ENCODE measurements around the gene KRTAP20-1. TPM values are rescaled to one million over a fixed set of nuclear protein-coding genes. Genes with fewer than 3 reads are reported as not detected.

Gene KRTAP20-1
- total RNA-seq, 1 donor from 2014 or later, result not detected

DNA sequence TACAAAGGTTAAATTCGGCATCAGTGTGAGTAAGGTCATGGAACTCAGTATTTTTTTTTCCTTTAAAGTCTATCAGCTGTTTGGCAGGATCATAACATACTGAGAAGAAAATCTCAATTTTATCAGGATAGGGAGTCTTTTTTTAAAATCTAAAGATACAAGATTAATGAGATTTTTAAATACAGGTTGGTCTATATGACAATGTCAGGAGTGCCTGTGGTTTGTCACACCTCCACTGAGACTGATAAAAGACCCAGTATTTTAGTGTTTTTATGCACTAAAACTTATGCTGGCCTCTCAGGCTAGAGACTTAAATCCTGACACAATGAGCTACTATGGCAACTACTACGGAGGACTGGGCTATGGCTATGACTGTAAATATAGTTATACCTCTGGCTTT, 26.3 kb downstream of the KRTAP20-1 start, which contains the start of gene KRTAP20-3:
KRTAP20-3 (plus strand) TSS at position 301 of the 400 bp plus-strand sequence.
- H3K27ac Mint-ChIP-seq, result no peak within 1 kb of the TSS
- no peaks in the 10 kb centered on the region for H3K4me1 Mint-ChIP-seq (ENCODE audit: unreplicated experiment)
- H3K9me3 Mint-ChIP-seq, result no peaks in the 10 kb centered on the region

DNA sequence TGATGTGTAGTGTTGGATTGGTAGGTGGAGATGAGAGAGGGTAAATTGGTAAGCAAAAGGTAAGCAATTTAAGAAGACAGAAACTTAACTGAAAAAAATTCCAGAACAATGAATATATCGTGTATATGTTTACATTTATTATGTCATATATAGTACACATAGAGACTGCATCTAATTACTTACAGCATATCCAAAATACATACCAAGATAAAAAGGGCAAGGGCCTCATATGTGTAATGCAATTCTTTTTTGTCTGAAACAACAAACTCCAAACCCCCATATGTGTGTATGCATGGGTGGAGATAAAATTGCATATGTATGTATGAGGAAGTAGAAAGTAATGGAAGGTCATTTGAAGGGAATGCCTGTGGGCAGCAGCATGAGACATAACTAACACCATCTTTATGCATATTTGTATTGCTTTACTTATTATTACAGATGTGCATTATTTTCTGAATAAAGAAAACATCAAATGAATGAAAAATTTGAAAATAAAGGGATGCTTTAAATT, 30.7 kb downstream of the KRTAP20-1 start:
- no peak overlapping the region for H3K27ac Mint-ChIP-seq
- DNase-seq (ENCODE audit: extremely low spot score, unreplicated experiment), result no peak
- no peaks in the 10 kb centered on the region for H3K27me3 Mint-ChIP-seq
- H3K4me3 Mint-ChIP-seq, result no peak overlapping the region
- H3K36me3 Mint-ChIP-seq, result no peaks in the 10 kb centered on the region
- TF ChIP-seq, protein P1, sequence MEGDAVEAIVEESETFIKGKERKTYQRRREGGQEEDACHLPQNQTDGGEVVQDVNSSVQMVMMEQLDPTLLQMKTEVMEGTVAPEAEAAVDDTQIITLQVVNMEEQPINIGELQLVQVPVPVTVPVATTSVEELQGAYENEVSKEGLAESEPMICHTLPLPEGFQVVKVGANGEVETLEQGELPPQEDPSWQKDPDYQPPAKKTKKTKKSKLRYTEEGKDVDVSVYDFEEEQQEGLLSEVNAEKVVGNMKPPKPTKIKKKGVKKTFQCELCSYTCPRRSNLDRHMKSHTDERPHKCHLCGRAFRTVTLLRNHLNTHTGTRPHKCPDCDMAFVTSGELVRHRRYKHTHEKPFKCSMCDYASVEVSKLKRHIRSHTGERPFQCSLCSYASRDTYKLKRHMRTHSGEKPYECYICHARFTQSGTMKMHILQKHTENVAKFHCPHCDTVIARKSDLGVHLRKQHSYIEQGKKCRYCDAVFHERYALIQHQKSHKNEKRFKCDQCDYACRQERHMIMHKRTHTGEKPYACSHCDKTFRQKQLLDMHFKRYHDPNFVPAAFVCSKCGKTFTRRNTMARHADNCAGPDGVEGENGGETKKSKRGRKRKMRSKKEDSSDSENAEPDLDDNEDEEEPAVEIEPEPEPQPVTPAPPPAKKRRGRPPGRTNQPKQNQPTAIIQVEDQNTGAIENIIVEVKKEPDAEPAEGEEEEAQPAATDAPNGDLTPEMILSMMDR (conservative IDR thresholded peaks at IDR 0.05), result no peak
- H3K4me1 Mint-ChIP-seq (ENCODE audit: unreplicated experiment), result no peaks in the 10 kb centered on the region
- H3K9me3 Mint-ChIP-seq, result no peaks in the 10 kb centered on the region

More for the DNA sequence above, 26.3 kb downstream of the KRTAP20-1 start, which contains the start of gene KRTAP20-3:
- Mint-ChIP-seq H3K27me3 (no peaks in the 10 kb centered on the region), H3K4me3 (no peak within 1 kb of the TSS), H3K36me3 (no peaks in the 10 kb centered on the region)
- no peak for DNase-seq (ENCODE audit: extremely low spot score, unreplicated experiment)
- TF ChIP-seq, protein P1 (conservative IDR thresholded peaks at IDR 0.05), result no peak

DNA sequence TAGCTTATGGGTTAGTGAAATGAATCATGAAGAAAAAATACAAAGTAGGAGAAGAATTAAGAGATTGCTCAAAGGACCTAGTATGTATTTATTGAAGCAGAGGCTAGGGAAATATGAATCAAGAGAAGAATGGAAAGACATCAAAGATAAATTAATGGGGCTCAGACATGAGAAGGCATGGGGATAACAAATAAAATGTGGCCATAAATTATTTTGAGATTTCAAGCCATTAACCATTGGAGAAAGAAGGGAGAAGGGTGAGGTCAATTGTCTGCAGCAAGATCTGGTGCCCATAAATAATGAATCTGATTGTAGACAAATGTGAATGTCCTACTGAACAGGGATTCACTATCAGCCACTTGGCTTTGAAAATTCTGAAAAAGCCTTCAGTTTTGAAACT, 36.7 kb downstream of the KRTAP20-1 start:
- H3K27ac Mint-ChIP-seq, result no peak overlapping the region
- no peaks in the 10 kb centered on the region for H3K4me1 Mint-ChIP-seq (ENCODE audit: unreplicated experiment)
- no peak for DNase-seq (ENCODE audit: extremely low spot score, unreplicated experiment)
- H3K36me3 Mint-ChIP-seq, result no peaks in the 10 kb centered on the region
- H3K9me3 Mint-ChIP-seq, result no peaks in the 10 kb centered on the region
- TF ChIP-seq, protein P1 (conservative IDR thresholded peaks at IDR 0.05), result no peak
- no peak overlapping the region for H3K4me3 Mint-ChIP-seq
- peaks cover 3% of the 10 kb centered on the region for H3K27me3 Mint-ChIP-seq

Other genes with a start within 250 kb of the KRTAP20-1 start
- gene KRTAP13-2, start 244.2 kb upstream of the KRTAP20-1 start, total RNA-seq (ENCODE audit: low replicate concordance), result not detected in 2 replicates
- gene KRTAP13-1, start 220.4 kb upstream of the KRTAP20-1 start, total RNA-seq (ENCODE audit: low replicate concordance), result not detected in 2 replicates
- gene KRTAP13-3, start 190.5 kb upstream of the KRTAP20-1 start, total RNA-seq (ENCODE audit: low replicate concordance), result not detected in 2 replicates
- not detected in 2 replicates for gene KRTAP13-4, start 186.2 kb upstream of the KRTAP20-1 start, total RNA-seq (ENCODE audit: low replicate concordance)
- not detected in 2 replicates for gene KRTAP15-1, start 176.2 kb upstream of the KRTAP20-1 start, total RNA-seq (ENCODE audit: low replicate concordance)
- gene KRTAP19-1, start 136.1 kb upstream of the KRTAP20-1 start, total RNA-seq (ENCODE audit: low replicate concordance), result 1.0 and 1.1 TPM in 2 replicates
- not detected in 2 replicates for gene KRTAP19-2, start 129.0 kb upstream of the KRTAP20-1 start, total RNA-seq (ENCODE audit: low replicate concordance)
- not detected in 2 replicates for gene KRTAP19-3, start 124.4 kb upstream of the KRTAP20-1 start, total RNA-seq (ENCODE audit: low replicate concordance)
- gene KRTAP19-4, start 119.3 kb upstream of the KRTAP20-1 start, total RNA-seq (ENCODE audit: low replicate concordance), result not detected in 2 replicates
- not detected in 2 replicates for gene KRTAP19-5, start 114.3 kb upstream of the KRTAP20-1 start, total RNA-seq (ENCODE audit: low replicate concordance)
- gene KRTAP19-6, start 74.6 kb upstream of the KRTAP20-1 start, total RNA-seq (ENCODE audit: low replicate concordance), result not detected in 2 replicates
- not detected in 2 replicates for gene KRTAP19-7, start 55.1 kb upstream of the KRTAP20-1 start, total RNA-seq (ENCODE audit: low replicate concordance)
- gene KRTAP22-2, start 26.0 kb upstream of the KRTAP20-1 start, total RNA-seq (ENCODE audit: low replicate concordance), result not detected in 2 replicates
- gene KRTAP6-3, start 24.0 kb upstream of the KRTAP20-1 start, total RNA-seq (ENCODE audit: low replicate concordance), result not detected in 2 replicates
- not detected in 2 replicates for gene KRTAP6-2, start 17.5 kb upstream of the KRTAP20-1 start, total RNA-seq (ENCODE audit: low replicate concordance)
- gene KRTAP22-1, start 15.3 kb upstream of the KRTAP20-1 start, total RNA-seq (ENCODE audit: low replicate concordance), result not detected in 2 replicates
- gene KRTAP6-1, start 2.5 kb upstream of the KRTAP20-1 start, total RNA-seq (ENCODE audit: low replicate concordance), result not detected in 2 replicates
- gene KRTAP20-4, start 4.2 kb downstream of the KRTAP20-1 start, total RNA-seq (ENCODE audit: low replicate concordance), result not detected in 2 replicates
- not detected in 2 replicates for gene KRTAP20-2, start 18.8 kb downstream of the KRTAP20-1 start, total RNA-seq (ENCODE audit: low replicate concordance)
- not detected in 2 replicates for gene KRTAP20-3, start 26.4 kb downstream of the KRTAP20-1 start, total RNA-seq (ENCODE audit: low replicate concordance)
- not detected in 2 replicates for gene KRTAP21-3, start 102.4 kb downstream of the KRTAP20-1 start, total RNA-seq (ENCODE audit: low replicate concordance)
- not detected in 2 replicates for gene KRTAP21-2, start 130.8 kb downstream of the KRTAP20-1 start, total RNA-seq (ENCODE audit: low replicate concordance)
- not detected in 2 replicates for gene KRTAP21-1, start 139.0 kb downstream of the KRTAP20-1 start, total RNA-seq (ENCODE audit: low replicate concordance)
- gene KRTAP8-1, start 196.8 kb downstream of the KRTAP20-1 start, total RNA-seq (ENCODE audit: low replicate concordance), result not detected in 2 replicates
- not detected in 2 replicates for gene KRTAP7-1, start 213.3 kb downstream of the KRTAP20-1 start, total RNA-seq (ENCODE audit: low replicate concordance)

Data from type B pancreatic cell (in vitro differentiated cells).